Activated T-cell treated with anti-CD3 and anti-CD28 coated beads for 1 hour (primary cell): ENCODE measurements around the gene BAZ1A.

Experiments used
- DNase-seq: peaks from one replicate; pipeline ENCODE4 v3.0.0-alpha.2; 2020; ENCODE audit warnings: low read depth

BAZ1A gene, protein sequence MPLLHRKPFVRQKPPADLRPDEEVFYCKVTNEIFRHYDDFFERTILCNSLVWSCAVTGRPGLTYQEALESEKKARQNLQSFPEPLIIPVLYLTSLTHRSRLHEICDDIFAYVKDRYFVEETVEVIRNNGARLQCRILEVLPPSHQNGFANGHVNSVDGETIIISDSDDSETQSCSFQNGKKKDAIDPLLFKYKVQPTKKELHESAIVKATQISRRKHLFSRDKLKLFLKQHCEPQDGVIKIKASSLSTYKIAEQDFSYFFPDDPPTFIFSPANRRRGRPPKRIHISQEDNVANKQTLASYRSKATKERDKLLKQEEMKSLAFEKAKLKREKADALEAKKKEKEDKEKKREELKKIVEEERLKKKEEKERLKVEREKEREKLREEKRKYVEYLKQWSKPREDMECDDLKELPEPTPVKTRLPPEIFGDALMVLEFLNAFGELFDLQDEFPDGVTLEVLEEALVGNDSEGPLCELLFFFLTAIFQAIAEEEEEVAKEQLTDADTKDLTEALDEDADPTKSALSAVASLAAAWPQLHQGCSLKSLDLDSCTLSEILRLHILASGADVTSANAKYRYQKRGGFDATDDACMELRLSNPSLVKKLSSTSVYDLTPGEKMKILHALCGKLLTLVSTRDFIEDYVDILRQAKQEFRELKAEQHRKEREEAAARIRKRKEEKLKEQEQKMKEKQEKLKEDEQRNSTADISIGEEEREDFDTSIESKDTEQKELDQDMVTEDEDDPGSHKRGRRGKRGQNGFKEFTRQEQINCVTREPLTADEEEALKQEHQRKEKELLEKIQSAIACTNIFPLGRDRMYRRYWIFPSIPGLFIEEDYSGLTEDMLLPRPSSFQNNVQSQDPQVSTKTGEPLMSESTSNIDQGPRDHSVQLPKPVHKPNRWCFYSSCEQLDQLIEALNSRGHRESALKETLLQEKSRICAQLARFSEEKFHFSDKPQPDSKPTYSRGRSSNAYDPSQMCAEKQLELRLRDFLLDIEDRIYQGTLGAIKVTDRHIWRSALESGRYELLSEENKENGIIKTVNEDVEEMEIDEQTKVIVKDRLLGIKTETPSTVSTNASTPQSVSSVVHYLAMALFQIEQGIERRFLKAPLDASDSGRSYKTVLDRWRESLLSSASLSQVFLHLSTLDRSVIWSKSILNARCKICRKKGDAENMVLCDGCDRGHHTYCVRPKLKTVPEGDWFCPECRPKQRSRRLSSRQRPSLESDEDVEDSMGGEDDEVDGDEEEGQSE (N-terminal part only)

DNA sequence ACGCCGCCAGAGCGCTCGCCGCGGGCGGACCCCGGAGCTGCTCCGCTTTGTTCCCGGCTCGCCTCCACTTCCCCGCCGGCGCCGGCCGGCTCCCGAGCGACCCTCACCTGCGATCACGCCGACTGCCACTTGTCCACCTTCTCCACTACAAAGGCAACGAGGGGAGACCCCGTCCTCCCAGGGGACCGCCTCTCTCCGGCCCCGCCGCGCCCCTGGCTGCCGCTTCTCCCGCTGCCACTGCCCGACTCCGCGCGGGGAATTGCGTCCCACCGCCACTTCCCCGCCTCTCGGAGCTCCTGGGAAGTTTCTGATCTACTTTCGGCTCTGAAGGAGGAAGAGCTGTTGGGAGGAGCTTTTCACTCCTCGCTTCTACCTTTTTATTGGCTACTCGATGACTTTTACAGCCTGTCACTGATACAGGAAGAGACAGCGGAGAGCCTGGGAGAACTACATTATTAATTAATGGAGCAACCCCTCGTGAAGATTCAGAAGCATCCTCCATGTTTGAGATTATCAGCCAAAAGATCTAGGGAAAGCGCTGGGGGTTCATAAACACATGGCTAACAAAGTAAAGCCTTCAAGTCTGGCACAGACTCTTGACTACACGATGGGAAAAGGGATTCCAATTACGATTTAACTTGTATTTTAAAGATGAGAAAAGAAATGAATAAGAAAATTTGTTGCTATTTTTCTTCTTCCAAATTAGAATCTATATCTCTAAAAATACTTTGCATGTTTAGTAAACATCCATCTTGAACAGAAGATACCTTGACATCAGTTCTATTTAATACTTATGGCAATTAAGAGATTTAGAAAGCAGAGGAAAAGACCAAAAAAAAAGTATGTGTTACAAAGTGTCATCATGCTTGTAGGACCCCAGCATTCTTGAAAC lies at the start of gene BAZ1A:
Gene BAZ1A, minus strand, starts transcription at position 330 of the 892 bp plus-strand sequence. CDS start 756 bp downstream, outside the sequence.
- DNase-seq, result no peak

DNA sequence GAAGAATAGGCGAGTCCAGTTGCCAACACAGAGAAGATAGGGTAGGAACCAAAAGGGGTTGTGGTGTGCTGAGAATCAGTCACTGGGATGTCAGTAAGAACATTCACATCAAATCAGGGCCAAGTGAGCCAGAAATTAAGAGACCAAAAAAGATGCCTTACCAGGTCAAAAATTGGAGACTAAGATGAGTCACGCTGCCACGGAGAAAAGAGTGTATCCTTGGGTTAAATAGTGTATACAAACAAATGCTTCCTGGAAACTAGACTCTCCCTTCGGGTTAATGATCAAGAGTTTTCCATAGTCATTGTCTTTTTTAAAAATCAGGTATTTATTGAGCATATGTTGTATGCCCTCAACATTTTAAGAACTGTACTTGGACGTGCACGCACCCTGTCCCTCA lies 45.2 kb upstream of the BAZ1A start:
- no peak for DNase-seq

DNA sequence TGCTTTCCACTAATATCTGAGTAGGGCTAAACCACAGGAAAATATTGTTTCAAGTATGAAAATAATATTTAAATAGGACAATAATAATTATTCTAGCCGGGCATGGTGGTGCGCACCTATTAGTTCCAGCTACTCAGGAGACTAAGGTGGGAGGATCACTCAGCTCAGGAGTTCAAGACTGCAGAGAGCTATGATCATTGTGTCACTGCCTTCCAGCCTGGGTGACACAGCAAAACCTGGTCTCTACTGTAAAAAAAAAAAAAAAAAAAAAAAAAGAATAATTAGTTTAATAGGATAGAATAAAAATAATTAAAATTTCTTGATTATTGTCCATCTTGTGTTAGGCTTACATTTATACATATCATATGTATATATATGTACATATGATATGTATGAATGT lies 38.5 kb upstream of the BAZ1A start:
- no peak for DNase-seq

DNA sequence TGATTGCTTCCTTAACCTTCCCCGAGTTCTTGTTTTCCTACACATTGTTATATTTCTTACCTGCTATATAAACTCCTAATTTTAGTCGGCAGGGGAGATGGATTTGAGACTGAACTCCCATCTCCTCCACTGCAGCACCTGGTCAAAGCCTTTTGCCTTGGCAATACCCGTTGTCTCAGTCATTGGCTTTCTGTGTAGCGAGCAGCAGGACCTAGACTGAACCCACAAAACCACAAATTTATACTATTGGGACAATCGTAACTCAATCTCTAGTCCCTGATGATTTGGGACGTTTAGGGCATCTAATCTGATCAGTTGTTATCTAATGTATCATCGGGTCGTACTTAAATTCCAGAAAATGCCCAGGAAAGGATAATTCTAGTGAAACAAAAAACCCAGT lies 37.8 kb upstream of the BAZ1A start:
- no peak for DNase-seq

DNA sequence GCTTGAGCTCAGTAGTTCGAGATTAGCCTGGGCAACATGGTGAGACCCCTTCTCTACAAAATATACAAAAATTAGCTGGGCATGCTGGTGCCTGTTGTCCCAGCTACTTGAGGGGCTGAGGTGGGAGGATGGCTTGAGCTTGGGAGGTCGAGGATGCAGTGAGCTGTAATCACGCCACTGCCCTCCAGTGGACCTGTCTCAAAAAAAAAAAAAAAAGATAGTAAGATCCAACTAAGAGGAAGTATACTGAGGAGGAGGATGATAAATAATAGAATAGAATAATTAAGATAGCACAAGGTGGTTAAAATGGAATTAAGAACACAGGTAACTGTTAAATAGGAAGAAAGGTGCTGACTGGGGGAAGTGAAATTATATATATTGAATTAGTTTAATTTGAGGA lies 37.0 kb upstream of the BAZ1A start:
- no peak for DNase-seq

DNA sequence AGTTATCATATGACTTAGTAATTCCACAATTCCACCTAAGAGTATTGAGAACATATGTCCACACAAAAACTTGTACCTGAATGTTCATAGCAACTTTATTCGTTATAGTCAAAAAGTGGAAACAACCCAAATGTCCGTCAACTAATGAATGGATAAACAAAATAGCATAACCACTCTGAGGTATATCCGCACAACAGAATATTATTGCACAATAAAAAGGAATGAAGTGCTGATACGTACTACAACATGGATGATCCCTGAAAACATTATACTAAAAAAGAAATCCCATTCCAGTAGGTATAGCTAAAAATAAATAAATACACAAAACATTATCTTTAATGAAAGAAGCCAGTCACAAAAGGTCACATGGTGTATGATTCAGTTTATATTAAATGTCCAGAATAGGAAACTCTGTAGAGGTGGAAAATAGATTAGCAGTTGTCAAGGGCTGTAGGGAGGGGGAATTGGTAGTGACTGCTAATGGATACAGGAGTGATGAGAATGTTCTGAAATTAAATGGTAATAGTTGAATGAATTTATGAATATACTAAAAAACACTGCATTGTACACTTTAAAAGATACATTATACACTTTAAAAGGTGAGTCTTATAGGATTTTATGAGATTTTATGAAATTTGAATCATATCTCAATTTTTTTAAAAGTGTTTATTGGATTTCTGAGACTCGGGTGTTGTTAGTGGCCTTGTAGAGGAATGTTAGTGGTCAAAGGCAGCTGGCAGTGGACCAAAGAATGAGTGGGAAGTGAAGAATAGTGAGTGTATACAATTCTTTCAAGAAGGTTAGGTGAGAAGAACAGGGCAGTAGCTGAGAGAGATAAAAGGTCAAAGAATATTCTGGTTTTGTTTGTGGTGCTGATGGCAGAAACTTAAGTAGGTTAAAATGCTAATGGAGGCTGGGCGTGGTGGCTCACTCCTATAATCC lies 36.3 kb upstream of the BAZ1A start:
- DNase-seq, result no peak

DNA sequence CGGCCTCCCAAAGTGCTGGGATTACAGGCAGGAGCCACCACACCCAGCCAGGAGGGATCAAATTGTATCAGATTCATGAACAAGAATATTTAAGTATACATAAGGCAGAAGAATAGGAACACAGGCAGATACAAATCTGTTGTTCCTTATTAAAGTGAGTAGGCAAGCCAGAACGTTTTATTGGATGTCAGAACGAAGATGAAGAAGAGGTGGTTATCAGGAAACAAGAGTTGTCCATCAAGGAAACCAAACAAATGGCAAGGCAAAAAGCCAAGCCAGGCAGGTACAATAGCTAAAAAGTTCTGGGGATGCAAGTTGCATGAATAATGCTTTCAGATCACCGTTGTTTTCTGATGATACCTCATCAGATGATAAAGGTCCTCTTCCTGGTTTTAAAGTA lies 31.1 kb upstream of the BAZ1A start:
- DNase-seq, result no peak

DNA sequence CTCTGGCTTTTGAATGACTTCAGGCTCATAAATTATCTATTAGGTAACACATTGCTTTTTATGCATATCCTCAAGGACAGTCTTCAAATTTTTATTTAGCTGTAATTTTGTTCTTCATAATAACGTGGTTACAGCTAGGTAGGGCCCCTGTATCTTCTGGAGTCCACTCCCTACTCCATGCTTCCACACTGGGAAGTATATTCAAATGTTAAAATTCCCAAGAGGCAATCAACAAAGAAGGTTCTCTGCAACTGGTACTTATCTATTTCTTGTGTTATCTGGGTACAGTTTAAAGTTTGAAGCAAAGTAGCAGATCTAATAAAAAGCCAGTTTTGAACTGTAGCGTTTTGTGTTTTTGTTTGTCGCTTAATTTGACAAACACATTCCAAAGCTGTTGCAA lies 20.1 kb upstream of the BAZ1A start:
- DNase-seq, result no peak

DNA sequence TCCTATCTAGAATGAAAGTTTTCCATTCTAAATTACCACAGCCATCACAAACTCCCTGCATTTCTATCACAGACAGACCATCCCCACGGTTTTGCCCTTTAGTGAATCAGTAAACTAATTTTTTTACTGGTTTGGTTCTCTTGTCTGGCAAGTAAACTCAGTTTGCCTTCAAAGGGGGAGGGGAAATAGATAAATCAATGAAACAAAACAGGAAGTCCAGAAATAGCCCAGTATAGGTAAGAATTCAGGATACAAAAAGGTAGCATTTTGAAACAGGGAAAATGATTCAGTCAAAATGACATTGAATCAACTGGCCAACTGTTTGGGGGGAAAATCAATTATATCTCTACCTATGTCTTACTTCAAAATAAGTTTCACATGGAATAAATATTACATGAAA lies 15.8 kb upstream of the BAZ1A start:
- DNase-seq, result no peak

DNA sequence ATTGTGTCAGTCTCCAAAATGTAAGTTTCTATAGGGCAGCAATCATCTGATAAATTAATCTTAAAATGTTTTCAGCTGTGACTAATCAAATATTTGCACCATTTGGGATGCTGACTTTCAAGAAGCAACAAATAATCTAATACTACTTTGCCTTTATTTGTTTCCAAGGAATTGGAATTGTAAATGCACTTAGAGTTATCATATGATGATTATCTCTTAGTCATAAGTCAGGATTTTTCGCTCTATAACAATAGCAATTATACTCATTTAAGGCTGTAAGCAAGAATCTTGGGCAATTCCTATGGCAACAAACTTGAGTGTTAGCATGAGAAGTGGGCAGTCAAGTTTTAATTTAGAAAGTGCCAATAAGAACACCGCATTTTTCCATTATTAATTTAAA lies 13.0 kb upstream of the BAZ1A start:
- no peak for DNase-seq

DNA sequence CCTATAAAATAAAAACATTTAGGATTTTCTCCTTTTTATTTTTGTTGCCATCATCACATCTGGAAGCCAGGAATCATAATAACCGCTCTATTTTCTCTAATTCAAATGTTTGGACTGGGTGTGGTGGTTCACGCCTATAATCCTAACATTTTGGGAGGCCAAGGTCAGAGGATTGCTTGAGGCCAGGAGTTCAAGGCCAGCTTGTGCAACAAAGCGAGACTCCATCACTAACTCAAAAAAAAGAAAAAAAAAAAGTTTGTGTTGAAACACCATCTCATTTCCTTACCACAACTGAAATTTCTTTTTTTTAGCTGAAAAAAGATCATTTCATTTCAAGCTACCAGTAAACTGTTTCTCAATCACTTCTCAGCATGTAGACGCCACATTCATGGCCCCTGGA lies 8.8 kb upstream of the BAZ1A start:
- no peak for DNase-seq

DNA sequence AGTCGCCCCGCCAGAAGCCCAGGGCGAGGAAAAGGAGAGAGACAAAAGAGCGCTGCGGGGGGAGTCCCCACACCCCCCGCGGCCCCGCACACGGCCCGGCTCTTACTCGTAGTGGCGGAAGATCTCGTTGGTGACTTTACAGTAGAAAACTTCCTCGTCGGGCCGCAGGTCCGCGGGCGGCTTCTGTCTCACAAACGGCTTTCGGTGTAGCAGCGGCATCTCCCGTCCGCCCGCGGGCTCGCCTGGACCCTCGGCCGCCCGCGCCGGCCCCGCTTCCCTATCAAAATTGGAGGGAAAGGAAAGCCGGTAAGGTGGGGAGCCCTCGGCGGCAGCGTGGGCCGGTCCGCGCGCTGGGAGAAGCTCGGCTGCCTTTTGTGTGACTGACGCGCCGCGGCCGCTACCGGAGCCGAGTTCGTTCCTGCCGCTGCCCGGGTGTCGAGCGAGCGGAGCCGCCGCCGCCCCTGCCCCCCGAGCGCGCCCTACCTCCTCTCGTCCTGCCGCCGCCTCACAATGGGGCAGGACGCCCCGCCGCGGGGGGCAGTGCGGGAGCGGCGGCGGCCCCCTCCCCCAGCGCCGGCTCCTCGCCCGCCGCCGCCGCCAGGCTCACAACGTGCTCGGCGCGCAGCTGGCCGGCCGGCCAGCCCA lies 652 bp downstream of the BAZ1A start:
- no peak for DNase-seq

DNA sequence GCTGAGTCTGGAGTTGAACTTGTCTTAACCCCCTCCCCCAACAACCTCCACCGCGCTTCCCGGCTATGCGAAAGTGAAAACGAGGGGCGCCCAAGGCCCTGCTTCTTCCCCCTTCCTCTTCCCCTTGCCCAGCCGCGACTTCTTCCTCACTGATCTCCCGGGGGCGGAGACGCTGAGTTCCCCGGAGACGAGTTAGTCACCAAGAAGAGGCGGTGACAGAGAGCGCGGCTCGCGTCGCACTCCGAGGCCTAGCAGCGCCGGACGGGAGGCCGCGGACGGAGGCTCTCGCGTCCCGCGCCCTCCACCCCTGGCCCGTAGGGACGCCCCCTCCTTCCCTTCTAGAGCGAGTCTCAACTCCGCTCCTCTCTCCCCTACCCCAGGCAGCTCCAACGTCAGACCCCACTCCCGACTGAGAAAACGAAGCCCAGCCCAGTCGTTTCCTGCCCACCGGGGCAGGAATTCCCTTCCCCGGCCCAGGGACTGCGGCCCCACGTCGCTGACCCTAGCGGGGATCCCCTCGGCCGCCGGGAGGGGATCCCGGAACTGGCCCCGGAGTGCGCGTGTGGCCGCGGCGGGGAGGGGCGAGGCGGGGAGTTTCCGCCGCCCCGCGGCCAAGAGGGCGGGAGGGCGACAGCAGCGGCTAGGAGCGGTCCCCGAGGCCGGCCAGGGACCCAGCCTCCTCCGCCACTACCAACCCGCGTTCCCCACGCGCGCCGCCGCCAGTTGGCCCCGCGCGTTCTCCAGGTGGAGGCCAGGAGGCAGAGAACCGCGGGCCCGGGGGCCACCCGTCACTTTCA lies 1.4 kb downstream of the BAZ1A start:
- peak; percentile 66 for DNase-seq

DNA sequence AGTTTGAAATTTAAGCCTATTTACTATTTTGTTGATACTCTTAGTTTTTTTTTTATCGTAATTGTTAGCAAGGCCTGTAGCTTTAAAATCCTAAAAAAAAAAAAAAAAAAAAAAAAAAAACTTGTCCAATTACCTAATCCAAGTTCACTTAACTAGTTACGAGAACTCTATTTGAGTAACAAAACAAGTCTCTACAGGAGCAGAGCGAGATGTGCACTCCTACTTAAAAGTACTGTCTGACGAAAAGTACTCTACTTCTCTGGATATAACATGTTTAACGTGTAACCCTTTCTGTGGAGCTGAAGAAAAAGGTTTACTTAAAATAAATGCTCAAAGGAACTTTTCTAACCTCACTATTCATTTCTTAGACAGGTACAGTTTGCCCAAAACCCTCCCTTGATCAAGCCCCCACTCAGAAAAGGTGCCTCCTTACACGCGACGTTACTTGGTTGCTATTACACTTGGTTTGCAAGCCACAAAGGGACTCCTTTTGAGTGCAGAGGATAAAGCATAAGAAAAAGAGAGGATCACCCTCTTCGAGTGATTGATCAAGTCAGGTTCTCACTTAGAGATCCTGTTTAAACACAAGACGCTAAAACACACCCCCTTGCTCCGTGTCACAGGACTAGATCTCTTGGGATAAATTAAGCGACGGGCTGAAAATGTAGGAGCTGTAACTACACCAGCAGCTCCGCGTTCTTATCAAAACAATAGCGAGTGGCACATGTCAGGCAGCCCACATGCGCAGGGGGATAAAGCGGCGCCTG lies 2.2 kb downstream of the BAZ1A start:
- DNase-seq, result no peak

DNA sequence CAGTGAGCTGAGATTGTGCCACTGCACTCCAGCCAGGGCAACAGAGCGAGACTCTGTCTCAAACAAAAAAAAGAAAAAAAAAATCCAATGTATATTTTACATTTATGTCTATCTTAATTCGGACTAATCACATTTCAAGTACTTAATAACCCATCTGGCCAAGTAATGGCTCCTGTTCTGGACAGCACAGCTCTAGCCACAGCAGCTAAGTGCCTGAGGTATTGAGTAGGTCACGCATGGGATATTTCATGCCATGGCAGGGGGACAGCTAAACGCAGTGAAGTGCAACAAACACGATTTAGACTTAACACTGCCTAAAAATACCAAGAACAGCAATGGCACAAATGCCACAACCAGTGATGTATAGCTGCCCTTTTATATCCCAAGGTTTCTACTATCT lies 8.0 kb downstream of the BAZ1A start:
- DNase-seq, result no peak

DNA sequence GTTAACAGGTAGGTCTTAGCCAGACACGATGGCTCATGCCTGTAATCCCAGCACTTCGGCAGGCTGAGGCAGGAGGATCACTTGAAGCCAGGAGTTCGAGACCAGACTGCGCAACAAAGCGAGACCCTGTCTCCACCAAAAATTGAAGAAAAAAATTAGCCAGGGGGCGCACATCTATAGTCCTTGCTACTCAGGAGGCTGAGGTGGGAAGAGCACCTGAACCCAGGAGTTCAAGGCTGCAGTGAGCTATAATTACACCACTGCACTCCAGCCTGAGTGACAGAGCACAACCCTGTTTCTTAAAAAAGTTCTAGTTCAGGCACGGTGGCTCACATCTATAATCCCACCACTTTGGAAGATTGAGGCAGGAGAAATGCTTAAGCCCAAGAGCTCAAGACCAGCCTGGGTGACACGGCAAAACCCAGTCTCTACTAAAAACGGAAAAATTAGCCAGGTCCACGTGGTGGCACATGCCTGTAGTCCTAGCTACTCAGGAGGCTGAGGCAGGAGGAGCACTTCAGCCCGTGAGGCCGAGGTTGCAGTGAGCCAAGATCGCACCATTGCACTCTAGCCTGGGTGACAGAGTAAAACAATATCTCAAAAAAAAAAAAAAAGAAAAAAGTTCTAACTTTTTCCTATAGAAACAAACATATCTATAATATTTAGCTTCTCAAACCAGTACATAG lies 9.1 kb downstream of the BAZ1A start:
- no peak for DNase-seq

DNA sequence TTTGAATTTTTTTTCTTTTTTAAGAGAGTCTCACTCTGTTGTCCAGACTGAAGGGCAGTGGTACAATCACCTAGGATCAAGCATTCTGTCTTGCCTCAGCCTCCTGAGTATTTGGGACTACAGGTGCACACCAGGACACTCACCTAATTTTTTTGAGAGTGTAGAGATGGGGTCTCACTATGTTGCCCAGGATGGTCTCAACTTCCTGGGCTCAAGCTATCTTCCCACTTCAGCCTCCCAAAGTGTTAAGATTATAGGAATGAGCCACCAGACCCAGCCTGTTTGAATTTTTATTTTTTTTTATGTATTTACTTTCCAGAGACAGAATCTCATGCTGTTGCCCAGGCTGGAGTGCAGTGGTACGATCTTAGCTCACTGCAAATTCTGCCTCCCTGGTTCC lies 11.3 kb downstream of the BAZ1A start:
- no peak for DNase-seq

DNA sequence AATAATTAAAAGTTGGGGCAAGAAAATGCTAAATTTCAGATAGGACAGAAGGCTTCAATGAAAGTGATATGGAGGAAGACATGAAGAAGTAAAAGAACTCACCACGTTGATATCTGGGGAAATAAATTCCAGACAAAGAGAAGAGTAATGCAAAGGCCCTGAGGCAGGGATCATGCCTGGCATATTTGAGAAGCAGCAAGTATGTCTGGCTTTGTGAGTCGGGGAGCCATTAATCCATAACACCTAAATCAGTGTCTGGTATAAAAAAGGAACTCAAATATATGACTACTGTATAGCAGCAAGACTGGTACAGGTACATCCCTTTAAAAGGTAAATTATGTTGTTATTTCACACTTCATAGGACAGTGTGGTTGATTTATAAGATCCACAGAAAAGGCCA lies 16.4 kb downstream of the BAZ1A start:
- DNase-seq, result no peak
